Stimulated activated CD4-positive, alpha-beta T cell treated with anti-CD3 and anti-CD28 coated beads, Interleukin-1b, Interleukin-23, amount 100 ng/mL, for 1 hour (primary cell): ENCODE results near the gene DPEP3.
"Not testable (repeated sequence)": the region's sequence is repeated elsewhere in the genome, so short reads cannot be mapped to it uniquely, and the experiment has no call there.

Source experiments
- DNase-seq, 2 donors: peaks; one replicate each; pipeline ENCODE4 v3.0.0-alpha.2; 2020; ENCODE audit warnings: low read depth in 2 of 2

DPEP3 gene

GRCh38 chr16:67945392-67945933 is 34.8 kb downstream of the DPEP3 start:
- no peak for DNase-seq

- no peak for DNase-seq
Measured at GRCh38 chr16:67944690-67945391, 35.5 kb downstream of the DPEP3 start.

GRCh38 chr16:67943619-67944504 is 36.4 kb downstream of the DPEP3 start, which contains the start of gene LCAT:
Gene LCAT (minus strand): TSS chr16:67944120. CDS start chr16:67944101, 19 bp downstream.
- DNase-seq = no peak

GRCh38 chr16:67943256-67943618 is 37.1 kb downstream of the DPEP3 start:
- no peak for DNase-seq

GRCh38 chr16:67942510-67943255 is 37.6 kb downstream of the DPEP3 start:
- no peak for DNase-seq

DNA sequence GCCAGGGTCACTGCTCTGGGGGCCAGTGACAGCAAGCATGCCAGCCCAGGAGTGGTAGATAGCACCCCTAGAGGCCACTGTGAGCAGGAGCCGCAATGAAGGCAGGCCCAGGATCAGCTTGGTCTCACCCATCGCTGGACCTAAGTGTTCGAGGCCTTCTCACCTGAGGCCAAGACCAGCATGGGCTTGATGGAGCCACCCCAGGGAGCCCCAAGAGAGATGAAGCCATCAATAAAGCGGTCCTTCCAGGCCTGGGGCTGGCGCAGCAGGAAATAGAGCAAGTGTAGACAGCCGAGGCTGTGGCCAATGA is 38.1 kb downstream of the DPEP3 start:
- DNase-seq = no peak

DNA sequence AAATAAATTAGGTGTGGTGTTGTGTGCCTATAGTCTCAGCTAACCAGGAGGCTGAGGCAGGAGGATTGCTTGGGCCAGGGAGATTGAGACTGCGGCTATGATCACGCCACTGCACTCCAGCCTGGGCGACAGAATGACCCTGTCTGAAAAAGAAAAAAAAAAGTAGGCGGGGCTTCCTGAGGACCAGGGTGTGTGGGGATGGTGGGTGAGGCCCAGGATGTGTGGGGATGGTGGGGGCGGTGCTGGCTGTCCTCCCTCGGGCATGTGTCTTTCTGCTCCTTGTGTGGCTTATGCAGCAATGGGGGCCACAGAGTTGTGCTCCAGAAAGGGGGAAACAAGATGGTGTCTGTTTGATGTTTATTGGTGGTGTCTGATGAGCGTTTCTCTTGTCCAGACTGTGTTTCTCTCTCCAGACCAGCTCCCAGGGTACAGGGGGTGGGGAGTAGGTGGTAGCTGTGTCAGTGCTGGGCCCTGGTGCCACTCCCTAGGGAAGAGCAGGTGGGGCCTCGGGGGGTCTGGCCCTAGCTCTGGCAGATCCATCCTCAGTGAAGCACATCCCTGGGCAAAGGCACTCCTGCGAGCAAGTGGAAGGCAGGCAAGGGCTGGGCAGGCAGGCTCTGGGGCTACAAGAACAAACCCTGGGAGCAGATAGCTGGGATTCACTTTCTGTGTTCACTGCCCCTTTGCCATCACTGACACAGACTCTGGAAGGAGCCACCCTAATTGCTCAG is 38.7 kb downstream of the DPEP3 start:
- no peak for DNase-seq

- no peak for DNase-seq
Measured at GRCh38 chr16:67940446-67941089, 39.7 kb downstream of the DPEP3 start.

DNA sequence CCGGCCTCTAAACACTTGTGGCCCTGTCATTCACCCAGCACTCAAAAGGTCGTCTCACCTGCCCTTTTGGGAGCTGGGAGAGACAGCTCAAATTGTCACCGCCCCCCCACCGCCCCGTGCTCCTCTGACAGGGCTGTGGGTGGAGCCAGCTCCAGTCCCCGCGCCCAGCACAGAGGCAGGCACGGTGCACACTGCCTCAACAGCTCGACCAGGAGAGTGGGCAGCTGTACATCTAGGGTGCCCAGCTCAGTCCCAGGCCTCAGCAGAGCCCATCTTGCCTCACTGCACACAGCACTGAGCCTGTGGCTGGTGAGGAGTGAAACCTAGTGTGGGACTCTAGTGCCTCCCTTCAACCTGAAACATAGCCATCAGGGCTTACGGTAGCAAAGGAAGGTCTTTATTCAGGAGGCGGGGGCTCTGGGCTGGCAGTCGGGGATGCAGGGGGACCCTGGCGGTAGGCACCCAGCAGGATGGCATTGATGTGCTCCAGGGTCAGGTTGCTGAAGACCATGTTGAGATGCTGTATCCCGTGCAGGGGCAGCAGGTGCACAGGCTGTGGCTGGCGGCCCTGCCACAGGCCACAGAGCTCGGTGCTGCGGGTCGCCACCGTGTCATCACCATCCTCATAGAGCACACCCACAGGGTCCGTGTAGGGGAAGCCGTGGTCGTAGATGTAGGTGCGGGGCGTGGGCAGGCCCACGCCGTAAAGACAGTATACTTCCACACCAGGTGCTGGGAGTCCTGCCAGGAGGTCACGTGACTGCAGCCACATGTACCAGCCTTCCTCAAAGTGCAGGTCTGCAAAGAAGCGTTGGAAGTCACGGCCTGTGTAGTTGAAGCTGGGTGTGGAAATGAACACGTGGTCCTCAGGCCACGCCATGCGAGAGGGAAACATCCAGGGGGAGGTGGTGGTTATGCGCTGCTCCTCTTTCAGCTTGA is 40.5 kb downstream of the DPEP3 start:
- DNase-seq = peak in 1 of 2 donors; percentile 44

- DNase-seq = not testable (repeated sequence)
Measured at GRCh38 chr16:67937713-67938112, 42.6 kb downstream of the DPEP3 start.

DNA sequence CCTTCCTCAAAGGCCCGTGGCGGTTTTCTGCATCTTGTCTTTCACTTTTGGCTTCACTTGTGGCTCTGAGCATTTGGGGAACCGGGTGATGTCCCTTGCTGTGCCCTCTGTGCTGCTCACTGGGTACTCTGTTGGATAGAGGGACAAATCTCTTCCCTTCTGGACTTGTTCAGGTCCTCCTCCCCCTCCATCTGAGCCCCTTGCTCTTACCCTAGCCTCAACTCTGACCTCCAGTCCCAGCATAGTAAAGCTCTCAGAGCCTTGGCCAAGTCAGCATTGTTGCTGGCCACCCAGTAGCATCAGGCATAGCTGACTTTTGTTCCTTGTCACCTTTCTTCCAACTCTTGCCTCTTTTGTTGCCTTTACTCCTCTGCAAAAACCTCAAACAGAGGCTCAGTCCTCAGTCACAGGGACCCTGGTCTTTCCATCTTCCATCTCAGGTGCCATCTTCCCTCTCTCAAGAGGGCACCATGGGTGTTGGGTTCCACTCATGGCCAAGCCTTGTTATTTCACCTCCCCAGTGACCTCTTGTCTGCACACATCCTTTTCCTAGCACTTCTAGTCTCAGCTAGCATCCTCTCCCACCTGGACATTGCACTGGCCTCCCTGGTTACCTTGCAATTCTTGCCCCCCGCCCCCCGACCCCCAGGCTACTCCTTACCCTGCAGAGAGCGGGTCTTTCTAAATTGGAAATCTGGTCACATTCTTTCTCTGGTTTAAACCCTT is 43.3 kb downstream of the DPEP3 start:
- peak in 1 of 2 donors; percentile 35 for DNase-seq

- peak in 1 of 2 donors; percentile 42 for DNase-seq
Measured at GRCh38 chr16:67936124-67936879, 44.0 kb downstream of the DPEP3 start, which contains the start of gene PSMB10. Gene PSMB10 (minus strand): TSS chr16:67936850. CDS start chr16:67936749, 101 bp downstream.

DNA sequence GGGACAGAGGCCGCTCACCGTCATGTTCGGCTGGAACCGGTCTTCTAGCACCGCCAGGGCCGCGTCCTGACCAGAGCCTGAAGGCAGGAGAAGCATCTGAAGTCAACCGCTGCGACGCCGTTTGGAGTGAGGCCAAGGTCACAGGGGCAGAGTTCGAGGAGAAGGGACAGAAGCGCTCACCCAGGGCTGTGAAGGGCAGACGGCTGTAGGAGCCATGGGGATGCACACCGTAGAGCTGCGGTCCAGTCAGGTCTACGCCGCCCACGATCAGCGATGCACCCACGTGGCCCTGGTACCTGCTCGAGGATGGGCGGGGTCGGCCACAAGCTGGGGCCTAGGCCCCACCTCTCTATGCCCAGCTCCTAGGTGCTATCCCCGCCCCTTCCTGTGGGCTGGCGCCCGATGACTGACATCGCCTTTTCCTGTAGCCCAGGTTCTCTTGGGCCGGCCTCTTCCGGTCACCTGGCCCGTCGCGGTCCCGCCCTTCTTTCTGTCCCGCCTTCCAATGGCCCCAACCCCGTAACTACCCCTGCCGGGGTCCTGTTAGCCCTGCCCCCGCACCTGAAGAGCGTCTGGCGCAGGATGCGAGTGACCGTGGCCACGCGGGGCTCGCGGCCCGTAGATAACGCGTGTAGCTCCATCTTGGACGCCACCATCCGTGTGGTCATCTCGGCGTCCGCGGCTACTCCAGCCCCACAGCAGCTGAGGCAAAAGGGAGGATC is 44.7 kb downstream of the DPEP3 start:
- peak; percentile 86 for DNase-seq

DNA sequence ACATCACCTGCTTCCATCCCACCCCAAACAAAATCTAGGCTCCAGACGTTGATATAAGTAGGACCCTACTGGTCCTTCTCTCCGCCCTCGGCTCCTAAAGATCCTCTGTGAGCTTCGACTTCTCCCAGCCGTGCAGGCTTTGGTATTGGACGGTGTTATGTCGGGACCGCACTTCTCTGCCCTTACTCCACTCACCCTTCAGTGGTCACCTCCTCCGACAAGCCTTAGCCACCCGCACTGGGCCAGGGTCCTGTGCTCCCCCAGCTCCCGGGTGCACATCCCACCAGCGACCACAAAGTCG is 45.2 kb downstream of the DPEP3 start:
- DNase-seq = no peak

DNA sequence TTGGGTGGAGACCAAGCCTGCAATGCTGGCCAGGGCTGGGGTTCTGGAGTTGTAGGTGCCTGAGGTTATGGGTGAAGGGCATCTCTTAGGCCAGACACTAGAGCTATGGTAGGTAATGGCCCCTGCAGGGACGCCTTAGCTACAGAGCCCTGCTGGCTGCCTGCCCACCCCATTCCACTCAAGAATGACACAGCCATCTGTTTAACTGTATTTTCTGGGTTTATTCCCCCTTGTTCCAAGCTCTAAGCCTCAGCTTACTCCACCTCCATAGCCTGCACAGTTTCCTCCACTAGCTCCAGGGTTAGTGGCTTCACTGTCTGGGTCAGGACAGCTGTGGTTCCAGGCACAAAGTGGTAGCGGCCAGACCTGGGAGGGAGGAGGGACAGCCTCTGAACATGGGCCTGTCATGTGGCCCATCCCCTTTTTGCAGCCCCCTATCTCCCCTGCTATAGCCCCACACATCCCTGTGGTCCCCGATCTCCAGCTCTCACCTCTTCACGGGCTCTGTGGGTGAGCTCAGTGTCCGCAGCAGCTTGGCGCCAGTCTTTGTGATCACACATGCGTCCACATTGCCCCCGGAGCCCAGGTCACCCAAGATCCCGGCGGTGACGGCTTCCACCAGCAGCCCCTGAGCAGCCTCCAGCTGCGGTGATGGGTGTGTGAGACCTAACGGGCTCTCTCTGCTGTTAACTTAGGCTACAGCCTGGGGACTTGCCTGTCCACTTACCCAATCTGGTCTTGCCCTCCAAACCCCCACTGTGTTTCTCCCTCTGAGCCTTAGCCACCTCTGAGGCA is 45.8 kb downstream of the DPEP3 start:
- DNase-seq = no peak

DNA sequence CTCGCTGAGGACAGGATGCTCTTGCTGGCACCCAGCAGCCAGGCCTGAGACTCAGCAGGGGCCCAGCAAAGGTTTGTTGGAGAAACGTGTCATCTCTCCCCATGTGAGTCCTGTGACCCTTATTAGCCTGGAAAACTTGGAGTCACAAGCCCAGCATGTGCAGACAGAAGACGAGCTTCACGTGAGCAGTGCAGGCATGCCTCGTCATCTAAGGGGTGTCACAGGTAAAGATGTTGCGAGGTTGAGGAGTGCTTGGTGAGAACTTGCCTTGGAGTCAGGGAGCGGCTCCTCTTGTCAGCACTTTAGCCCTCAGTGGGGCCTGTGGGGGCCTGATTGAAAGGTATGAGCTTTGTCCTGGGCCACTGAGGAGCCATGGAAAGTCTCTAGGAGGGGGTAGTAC is 46.5 kb downstream of the DPEP3 start:
- no peak for DNase-seq

- DNase-seq = no peak
Measured at GRCh38 chr16:67932462-67932840, 47.8 kb downstream of the DPEP3 start.
